ENCODE measurements around the gene MAPT. TPM values are rescaled to one million over a fixed set of nuclear protein-coding genes. Genes with fewer than 3 reads are reported as not detected.
"Not testable (repeated sequence)": the region's sequence is repeated elsewhere in the genome, so short reads cannot be mapped to it uniquely, and the experiment has no call there.

Gene MAPT
- total RNA-seq, 4 donors from 2014 or later = 4.2 to 11.1 (median 7.3) TPM

DNA sequence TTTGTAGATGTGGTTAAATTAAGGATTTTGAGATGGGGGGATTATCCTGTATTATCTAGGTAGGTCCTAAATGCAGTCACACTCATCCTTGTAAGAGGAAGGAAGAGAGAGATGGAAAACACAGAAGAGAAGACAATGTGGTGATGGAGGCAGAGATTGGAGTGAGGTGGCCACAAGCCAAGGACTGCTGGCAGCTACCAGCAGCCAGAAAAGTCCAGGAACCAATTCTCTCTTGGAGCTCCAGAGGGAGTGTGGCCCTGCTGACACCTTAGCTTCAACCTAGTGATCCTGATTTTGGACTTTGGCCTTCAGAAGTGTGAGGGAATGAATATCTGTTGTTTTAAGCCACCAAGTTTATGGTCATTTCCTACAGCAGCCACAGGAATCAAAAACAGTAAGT is 18.0 kb downstream of the MAPT start:
- Histone ChIP-seq H3K27ac (replicated peaks in 1 of 4) (no peak overlapping the region), H3K4me3 (no peak overlapping the region), H3K36me3 (no peaks in the 10 kb centered on the region), H3K4me1 (no peaks in the 10 kb centered on the region), H3K27me3 (peaks cover 0 to under 1% (median 0%) of the 10 kb centered on the region in 4 donors), H3K9me3 (peaks cover 0 to 10% (median 5%) of the 10 kb centered on the region in 4 donors)
- no peak for DNase-seq (ENCODE audit: extremely low spot score)
- TF ChIP-seq POLR2AphosphoS5 (IDR thresholded peaks at IDR 0.05) (no peak), POLR2A (IDR thresholded peaks at IDR 0.05; ENCODE audit: low read depth) (no peak), EP300 (IDR thresholded peaks at IDR 0.05) (no peak)
- TF ChIP-seq, protein P1, sequence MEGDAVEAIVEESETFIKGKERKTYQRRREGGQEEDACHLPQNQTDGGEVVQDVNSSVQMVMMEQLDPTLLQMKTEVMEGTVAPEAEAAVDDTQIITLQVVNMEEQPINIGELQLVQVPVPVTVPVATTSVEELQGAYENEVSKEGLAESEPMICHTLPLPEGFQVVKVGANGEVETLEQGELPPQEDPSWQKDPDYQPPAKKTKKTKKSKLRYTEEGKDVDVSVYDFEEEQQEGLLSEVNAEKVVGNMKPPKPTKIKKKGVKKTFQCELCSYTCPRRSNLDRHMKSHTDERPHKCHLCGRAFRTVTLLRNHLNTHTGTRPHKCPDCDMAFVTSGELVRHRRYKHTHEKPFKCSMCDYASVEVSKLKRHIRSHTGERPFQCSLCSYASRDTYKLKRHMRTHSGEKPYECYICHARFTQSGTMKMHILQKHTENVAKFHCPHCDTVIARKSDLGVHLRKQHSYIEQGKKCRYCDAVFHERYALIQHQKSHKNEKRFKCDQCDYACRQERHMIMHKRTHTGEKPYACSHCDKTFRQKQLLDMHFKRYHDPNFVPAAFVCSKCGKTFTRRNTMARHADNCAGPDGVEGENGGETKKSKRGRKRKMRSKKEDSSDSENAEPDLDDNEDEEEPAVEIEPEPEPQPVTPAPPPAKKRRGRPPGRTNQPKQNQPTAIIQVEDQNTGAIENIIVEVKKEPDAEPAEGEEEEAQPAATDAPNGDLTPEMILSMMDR (IDR thresholded peaks at IDR 0.05) = no peak
- intact Hi-C loops (cut with DNase I) = no loop called here

DNA sequence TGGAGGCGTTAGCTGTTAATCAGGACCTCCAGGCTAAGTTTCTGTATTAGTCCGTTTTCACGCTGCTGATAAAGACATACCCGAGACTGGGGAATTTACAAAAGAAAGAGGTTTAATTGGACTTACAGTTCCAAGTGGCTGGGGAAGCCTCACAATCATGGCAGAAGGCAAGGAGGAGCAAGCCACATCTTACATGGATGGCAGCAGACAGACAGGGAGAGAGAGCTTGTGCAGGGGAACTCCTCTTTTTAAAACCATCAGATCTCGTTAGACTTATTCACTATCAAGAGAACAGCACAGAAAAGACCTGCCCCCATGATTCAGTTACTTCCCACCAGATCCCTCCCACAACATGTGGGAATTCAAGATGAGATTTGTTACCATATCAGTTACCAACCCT is 18.7 kb downstream of the MAPT start:
- peaks cover 0 to 10% (median 5%) of the 10 kb centered on the region in 4 donors for H3K9me3 ChIP-seq
- 90% methylated on average over 5 of the region's 5 CpGs for WGBS
- H3K27me3 ChIP-seq; H3K4me1 ChIP-seq; intact Hi-C loops (cut with DNase I); H3K27ac ChIP-seq (replicated peaks in 1 of 4); DNase-seq (ENCODE audit: extremely low spot score); H3K36me3 ChIP-seq; H3K4me3 ChIP-seq: not testable (repeated sequence)

DNA sequence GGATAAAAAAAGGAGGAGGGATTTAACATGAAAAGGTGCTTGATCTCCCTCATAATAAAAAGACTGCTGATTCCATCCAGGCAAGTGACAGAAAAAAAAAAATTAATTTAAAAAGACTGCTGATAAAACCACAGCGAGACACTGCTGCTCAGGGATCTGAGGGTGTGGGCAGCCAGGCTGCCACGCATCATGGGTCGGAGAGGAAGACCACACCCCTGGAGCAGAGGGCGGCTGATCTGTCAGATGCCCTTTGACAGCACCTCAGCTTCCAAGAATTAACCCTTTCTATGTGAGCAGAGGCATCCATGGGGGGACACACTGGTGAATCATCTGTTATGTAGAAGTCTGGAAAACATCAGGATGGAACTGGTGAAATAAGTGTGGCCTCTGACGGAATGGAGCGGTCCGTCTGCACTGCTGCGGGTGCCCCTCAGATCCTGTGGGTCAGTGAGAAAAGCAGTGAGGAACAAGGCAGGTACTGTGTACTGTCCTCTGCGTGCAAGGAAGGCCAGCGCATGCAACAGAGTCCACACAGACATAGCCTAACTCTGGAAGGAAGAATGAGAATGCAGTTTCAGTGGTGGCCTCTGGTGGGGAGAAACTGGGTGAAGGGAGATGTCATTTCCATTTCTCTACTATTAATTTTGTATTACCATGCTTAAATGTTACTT is 19.8 kb downstream of the MAPT start:
- no peaks in the 10 kb centered on the region for H3K4me1 ChIP-seq
- H3K9me3 ChIP-seq = peaks cover 0 to 10% (median 5%) of the 10 kb centered on the region in 4 donors
- no peak for TF ChIP-seq POLR2A (IDR thresholded peaks at IDR 0.05; ENCODE audit: low read depth)
- TF ChIP-seq, protein P1 (IDR thresholded peaks at IDR 0.05) = no peak
- TF ChIP-seq POLR2AphosphoS5 (IDR thresholded peaks at IDR 0.05) = no peak
- no peak for TF ChIP-seq EP300 (IDR thresholded peaks at IDR 0.05)
- no peaks in the 10 kb centered on the region for H3K36me3 ChIP-seq
- H3K27ac ChIP-seq (replicated peaks in 1 of 4) = no peak overlapping the region
- no peak for DNase-seq (ENCODE audit: extremely low spot score)
- H3K27me3 ChIP-seq = no peaks in the 10 kb centered on the region
- H3K4me3 ChIP-seq = no peak overlapping the region
- intact Hi-C loops (cut with DNase I) = no loop called here
- WGBS = 69% methylated on average over 10 of the region's 10 CpGs

DNA sequence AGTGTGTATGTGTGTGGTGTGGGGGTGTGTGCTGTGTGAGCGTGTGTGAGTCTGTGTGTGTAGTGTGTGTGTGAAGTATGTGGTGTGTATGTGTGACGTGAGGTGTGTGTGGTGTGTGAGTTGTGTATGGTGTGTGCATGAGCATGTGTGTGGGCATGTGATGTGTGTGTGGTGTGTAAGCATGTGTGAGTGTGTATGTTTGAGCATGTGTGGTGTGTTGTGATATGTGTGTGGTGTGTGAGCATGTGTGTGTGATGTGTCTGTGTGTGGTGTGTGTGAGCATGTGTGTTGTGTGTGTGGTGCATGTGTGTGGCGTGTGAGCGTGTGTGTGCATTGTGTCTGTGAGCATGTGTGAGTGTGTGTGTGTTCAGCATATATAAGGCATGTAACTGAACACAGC is 20.9 kb downstream of the MAPT start:
- no peak for TF ChIP-seq EP300 (IDR thresholded peaks at IDR 0.05)
- no peak for TF ChIP-seq POLR2AphosphoS5 (IDR thresholded peaks at IDR 0.05)
- TF ChIP-seq POLR2A (IDR thresholded peaks at IDR 0.05; ENCODE audit: low read depth) = no peak
- TF ChIP-seq, protein P1 (IDR thresholded peaks at IDR 0.05) = no peak
- DNase-seq (ENCODE audit: extremely low spot score) = no peak
- intact Hi-C loops (cut with DNase I) = no loop called here
- Histone ChIP-seq H3K9me3 (peaks cover 0 to 10% (median 5%) of the 10 kb centered on the region in 4 donors), H3K4me3 (no peak overlapping the region), H3K27me3 (no peaks in the 10 kb centered on the region), H3K27ac (replicated peaks in 1 of 4) (no peak overlapping the region), H3K36me3 (no peaks in the 10 kb centered on the region), H3K4me1 (no peaks in the 10 kb centered on the region)
- 88% methylated on average over 4 of the region's 4 CpGs for WGBS

DNA sequence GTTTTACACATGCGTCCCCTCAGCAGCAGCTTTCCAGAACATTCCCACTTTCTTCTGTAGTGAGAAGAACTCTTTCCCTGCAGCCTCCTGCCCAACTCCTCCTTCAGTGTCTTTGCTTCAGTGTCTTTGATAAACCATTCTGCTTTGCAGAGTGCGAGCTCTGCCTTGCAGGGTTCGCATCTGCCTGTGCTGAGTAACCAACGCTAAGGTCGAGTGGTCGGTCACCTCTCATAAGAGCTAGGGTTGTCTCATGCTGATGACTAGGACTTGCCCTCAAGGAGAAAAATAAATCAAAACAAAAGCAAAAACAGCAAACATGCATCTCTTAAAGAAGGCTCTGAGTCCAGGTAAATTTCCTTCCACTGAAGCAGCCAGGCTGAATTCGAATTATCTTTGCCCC is 22.7 kb downstream of the MAPT start:
- intact Hi-C loops (cut with DNase I) = no loop called here
- 79% methylated on average over 7 of the region's 7 CpGs for WGBS
- no peak for DNase-seq (ENCODE audit: extremely low spot score)
- Histone ChIP-seq H3K4me1 (no peaks in the 10 kb centered on the region), H3K36me3 (no peaks in the 10 kb centered on the region), H3K27ac (replicated peaks in 1 of 4) (no peak overlapping the region), H3K9me3 (peaks cover 0 to 8% (median 3%) of the 10 kb centered on the region in 4 donors), H3K27me3 (no peaks in the 10 kb centered on the region), H3K4me3 (no peak overlapping the region)
- TF ChIP-seq EP300 (IDR thresholded peaks at IDR 0.05) = no peak
- TF ChIP-seq POLR2A (IDR thresholded peaks at IDR 0.05; ENCODE audit: low read depth) = no peak
- TF ChIP-seq, protein P1 (IDR thresholded peaks at IDR 0.05) = no peak
- TF ChIP-seq POLR2AphosphoS5 (IDR thresholded peaks at IDR 0.05) = no peak
